Adrenal gland (tissue), 12 donors: ENCODE data around the gene ANP32A. TPM values are rescaled to one million over a fixed set of nuclear protein-coding genes. Genes with fewer than 3 reads are reported as not detected.

ENCODE experiments used
- DNase-seq, 7 donors: peaks; one replicate each; pipeline ENCODE4 v3.0.0-alpha.2; 2019 to 2020
- H3K27ac ChIP-seq, 5 donors: fragments of 200-600 bp; sonication (generic) in 4 of 5; 1 replicate in 3 of 5; 2 replicates in 2 of 5; pipeline versions ENCODE4 v1.5.1 to v1.8.0; 2016 to 2020; ENCODE audit warnings: mild to moderate bottlenecking in 1 of 5
- H3K27me3 ChIP-seq: fragments of 200-600 bp; 2 replicates; pipeline ENCODE4 v1.8.0; 2021
- H3K36me3 ChIP-seq, 2 donors: fragments of 200-600 bp; replicated peaks in 1 of 2; 1 replicate in 1 of 2; 2 replicates in 1 of 2; pipeline versions ENCODE4 v1.5.1 to v1.8.0; 2018 to 2022
- H3K4me1 ChIP-seq, 2 donors: fragments of 200-600 bp; replicated peaks in 1 of 2; 1 replicate in 1 of 2; 2 replicates in 1 of 2; pipeline versions ENCODE4 v1.5.1 to v1.8.0; 2018 to 2021
- H3K4me3 ChIP-seq, 4 donors: fragments of 200-600 bp; sonication (generic) in 3 of 4; one replicate each; pipeline ENCODE4 v1.5.1; 2016 to 2018
- H3K9me3 ChIP-seq, 3 donors: fragments of 200-600 bp; sonication (generic) in 1 of 3; replicated peaks in 1 of 3; 1 replicate in 2 of 3; 2 replicates in 1 of 3; pipeline versions ENCODE4 v1.5.1 to v1.8.0; 2016 to 2021
- POLR2A ChIP-seq, 2 donors: fragments of 450-650 bp; IDR thresholded peaks; one replicate each; pipeline ENCODE4 v1.6.1; 2017; ENCODE audit warnings: antibody characterized with exemption in 2 of 2, mild to moderate bottlenecking in 2 of 2, moderate library complexity in 1 of 2
- WGBS, 4 donors: extraction: QIAGEN DNeasy Blood & Tissue Kit in 2 of 4; methylation state at CpG; one replicate each; pipeline versions ENCODE4 v1.1.5 to v1.1.7; 2013 to 2017; 5-methylcytosine and 5-hydroxymethylcytosine counted together
- intact Hi-C, 2 donors: fragments of 100-400 bp; cut with DNase I; formaldehyde crosslinking; loops; one replicate each; pipeline versions ENCODE4 v1.14.1 to v1.15.0; 2022 to 2023
- polyA plus RNA-seq, 3 donors: library from polyadenylated mRNA; stranded (reverse); fragments of 200-250 nt in 2 of 3; fragments of 350-450 nt in 1 of 3; fragmentation: Illumina TruSeq in 1 of 3; extraction: RNeasy Lipid Tissue Mini Kit (QIAGEN cat#74804) in 1 of 3; gene quantifications; one replicate each; pipeline ENCODE4 v1.2.3, GENCODE V29; 2013 to 2014
- total RNA-seq, 9 donors: library from RNA; depleted of rRNA in 4 of 9; stranded (reverse); fragments of >200 nt in 4 of 9; fragments of 120-200 nt in 1 of 9; fragmentation: NEBNext Ultra II Directional in 1 of 9; extraction: Animal tissue kit (Norgen Biotek cat#: 25700) in 1 of 9; gene quantifications; one replicate each; pipeline versions ENCODE4 v1.1.0 to v1.2.4, GENCODE V29; 2013 to 2023
- TF ChIP-seq, protein P1 (sequence below), 6 experiments: fragments of 450-650 bp in 4 of 6; fragments of 200-600 bp in 2 of 6; sonication (generic) in 1 of 6; IDR thresholded peaks; 1 replicate in 5 of 6; 2 replicates in 1 of 6; pipeline versions ENCODE4 v1.5.1 to v1.8.0; 2016 to 2021; ENCODE audit warnings: antibody characterized with exemption in 6 of 6, mild to moderate bottlenecking in 2 of 6, moderate library complexity in 1 of 6
- donor health status: healthy with polysubstance abuse.
- donor health status: Bipolar disorder and iron deficiency.
- donor health status: DM: yes; HTN: yes; CAD: no.
- donor health status: DM: no; HTN: no; CAD: no.
- donor health status: DM: no; HTN: no; CAD: no.
- donor health status: DM: yes; HTN: yes; CAD: no.

The ANP32A gene
- total and polyA plus RNA-seq, 12 donors: 44.5 to 170 (median 79.5) TPM

- Histone ChIP-seq H3K9me3 (no peaks in the 10 kb centered on the region), H3K27me3 (no peaks in the 10 kb centered on the region), H3K36me3 (peaks cover 0 to 47% of the 10 kb centered on the region in 2 donors), H3K4me1 (peaks cover 0 to 13% of the 10 kb centered on the region in 2 donors), H3K27ac (no peak overlapping the region), H3K4me3 (no peak overlapping the region)
- WGBS, 4 donors: 92 to 95% (median 94%) methylated on average over 12 to 13 of the region's 13 CpGs
- intact Hi-C loops: loop anchor here in 1 of 2 donors (5.0 kb wide), 2 partner anchors 33 to 93 kb away; no protein-coding TSS in a partner anchor
- DNase-seq: no peak
- no peak for TF ChIP-seq POLR2A (IDR thresholded peaks at IDR 0.05)
- TF ChIP-seq, protein P1, sequence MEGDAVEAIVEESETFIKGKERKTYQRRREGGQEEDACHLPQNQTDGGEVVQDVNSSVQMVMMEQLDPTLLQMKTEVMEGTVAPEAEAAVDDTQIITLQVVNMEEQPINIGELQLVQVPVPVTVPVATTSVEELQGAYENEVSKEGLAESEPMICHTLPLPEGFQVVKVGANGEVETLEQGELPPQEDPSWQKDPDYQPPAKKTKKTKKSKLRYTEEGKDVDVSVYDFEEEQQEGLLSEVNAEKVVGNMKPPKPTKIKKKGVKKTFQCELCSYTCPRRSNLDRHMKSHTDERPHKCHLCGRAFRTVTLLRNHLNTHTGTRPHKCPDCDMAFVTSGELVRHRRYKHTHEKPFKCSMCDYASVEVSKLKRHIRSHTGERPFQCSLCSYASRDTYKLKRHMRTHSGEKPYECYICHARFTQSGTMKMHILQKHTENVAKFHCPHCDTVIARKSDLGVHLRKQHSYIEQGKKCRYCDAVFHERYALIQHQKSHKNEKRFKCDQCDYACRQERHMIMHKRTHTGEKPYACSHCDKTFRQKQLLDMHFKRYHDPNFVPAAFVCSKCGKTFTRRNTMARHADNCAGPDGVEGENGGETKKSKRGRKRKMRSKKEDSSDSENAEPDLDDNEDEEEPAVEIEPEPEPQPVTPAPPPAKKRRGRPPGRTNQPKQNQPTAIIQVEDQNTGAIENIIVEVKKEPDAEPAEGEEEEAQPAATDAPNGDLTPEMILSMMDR (IDR thresholded peaks at IDR 0.05): no peak
Observed at GRCh38 chr15:68784206-68784605, 36.5 kb downstream of the ANP32A start.

DNA sequence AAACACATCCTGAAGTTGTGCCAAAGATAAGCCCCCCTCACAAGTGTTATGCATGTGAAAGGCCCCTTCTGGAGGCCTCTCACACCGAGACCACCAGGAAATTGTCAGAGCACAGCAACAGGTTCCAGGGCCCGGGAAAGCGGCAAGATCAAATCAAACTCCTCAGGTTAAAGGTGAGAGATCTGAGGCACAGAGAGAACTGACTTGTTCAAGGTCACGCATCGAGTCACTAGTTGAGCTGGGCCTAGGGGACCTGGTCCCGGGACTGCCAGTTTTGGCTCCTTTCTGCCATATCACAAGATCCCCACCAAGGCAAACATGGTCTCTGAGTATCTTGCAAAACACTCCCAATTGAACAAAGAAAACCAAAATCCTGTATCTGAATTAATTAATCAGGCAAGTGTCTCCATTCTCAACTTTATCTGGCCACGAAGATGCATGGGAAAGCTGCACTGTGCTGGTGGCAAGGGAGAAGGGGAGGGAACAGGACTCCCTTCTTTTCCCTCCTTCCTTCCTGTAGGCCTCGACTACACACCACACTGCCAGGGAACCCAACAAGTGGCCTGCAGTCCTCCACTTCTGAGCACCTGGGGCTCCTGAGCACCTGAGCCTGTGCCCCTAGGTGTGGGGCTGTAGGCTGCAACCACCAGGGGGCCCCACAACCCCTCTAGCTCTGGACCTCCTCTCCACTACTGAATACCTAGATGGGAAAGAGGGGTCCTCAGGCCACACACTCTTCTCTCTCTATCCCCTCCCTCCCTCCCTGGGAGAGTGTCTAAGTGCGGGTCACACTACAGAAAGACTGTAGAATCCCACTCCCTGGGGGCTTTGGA, 37.3 kb downstream of the ANP32A start:
- H3K27ac ChIP-seq: peak overlapping the region in 1 of 5 donors; percentile 6
- peak in 3 of 7 donors; percentile 45 to 61 (median 56) for DNase-seq
- WGBS, 4 donors: 75 to 79% (median 76%) methylated on average over 9 of the region's 9 CpGs
- TF ChIP-seq, protein P1 (IDR thresholded peaks at IDR 0.05): peak; percentile 46 to 61 (median 55)
- TF ChIP-seq POLR2A (IDR thresholded peaks at IDR 0.05): no peak
- peaks cover 0 to 10% of the 10 kb centered on the region in 2 donors for H3K4me1 ChIP-seq
- H3K9me3 ChIP-seq: no peaks in the 10 kb centered on the region
- no peak overlapping the region for H3K4me3 ChIP-seq
- H3K27me3 ChIP-seq: no peaks in the 10 kb centered on the region
- intact Hi-C loops: loop anchor here in 1 of 2 donors (5.0 kb wide), 2 partner anchors 34 to 94 kb away; no protein-coding TSS in a partner anchor
- H3K36me3 ChIP-seq: peaks cover 0 to 52% of the 10 kb centered on the region in 2 donors

- Histone ChIP-seq H3K36me3 (peaks cover 0 to 55% of the 10 kb centered on the region in 2 donors), H3K27ac (peak overlapping the region in 2 of 5 donors; percentile 59 to 64), H3K27me3 (no peaks in the 10 kb centered on the region), H3K9me3 (no peaks in the 10 kb centered on the region), H3K4me3 (no peak overlapping the region), H3K4me1 (peaks cover 0 to 10% of the 10 kb centered on the region in 2 donors)
- DNase-seq: no peak
- WGBS, 4 donors: 72 to 86% (median 80%) methylated on average over 9 to 12 of the region's 12 CpGs
- intact Hi-C loops: loop anchor here in 1 of 2 donors (5.0 kb wide), 2 partner anchors 35 to 95 kb away; no protein-coding TSS in a partner anchor
- TF ChIP-seq POLR2A (IDR thresholded peaks at IDR 0.05): no peak
- TF ChIP-seq, protein P1 (IDR thresholded peaks at IDR 0.05): no peak
Observed at GRCh38 chr15:68782589-68783161, 38.0 kb downstream of the ANP32A start.
